HuH-7.5 (cell line): ENCODE results near the gene STXBP4.

ENCODE experiments used
- DNase-seq: peaks from one replicate; pipeline ENCODE4 v3.0.0; 2011; ENCODE audit warnings: low spot score

STXBP4 gene

DNA sequence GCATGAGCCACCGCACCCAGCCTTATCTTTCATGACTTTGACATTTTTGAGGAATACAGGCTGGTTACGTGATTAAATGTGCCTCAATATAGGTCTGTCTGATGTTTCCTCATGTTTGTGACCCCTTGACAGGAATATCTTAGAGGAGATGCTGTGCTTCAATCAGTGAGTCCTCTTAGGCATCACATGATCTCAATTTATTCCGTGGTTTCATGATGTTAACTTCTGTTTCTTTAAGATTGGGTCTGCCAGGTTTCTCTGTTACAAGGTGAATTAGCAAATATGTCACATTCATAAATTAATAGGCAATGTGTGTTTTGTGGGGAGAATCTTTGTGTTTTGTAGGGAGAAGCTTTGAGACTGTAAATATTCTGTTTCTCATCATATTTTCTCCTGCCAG is 3.3 kb downstream of the STXBP4 start:
- DNase-seq = no peak

DNA sequence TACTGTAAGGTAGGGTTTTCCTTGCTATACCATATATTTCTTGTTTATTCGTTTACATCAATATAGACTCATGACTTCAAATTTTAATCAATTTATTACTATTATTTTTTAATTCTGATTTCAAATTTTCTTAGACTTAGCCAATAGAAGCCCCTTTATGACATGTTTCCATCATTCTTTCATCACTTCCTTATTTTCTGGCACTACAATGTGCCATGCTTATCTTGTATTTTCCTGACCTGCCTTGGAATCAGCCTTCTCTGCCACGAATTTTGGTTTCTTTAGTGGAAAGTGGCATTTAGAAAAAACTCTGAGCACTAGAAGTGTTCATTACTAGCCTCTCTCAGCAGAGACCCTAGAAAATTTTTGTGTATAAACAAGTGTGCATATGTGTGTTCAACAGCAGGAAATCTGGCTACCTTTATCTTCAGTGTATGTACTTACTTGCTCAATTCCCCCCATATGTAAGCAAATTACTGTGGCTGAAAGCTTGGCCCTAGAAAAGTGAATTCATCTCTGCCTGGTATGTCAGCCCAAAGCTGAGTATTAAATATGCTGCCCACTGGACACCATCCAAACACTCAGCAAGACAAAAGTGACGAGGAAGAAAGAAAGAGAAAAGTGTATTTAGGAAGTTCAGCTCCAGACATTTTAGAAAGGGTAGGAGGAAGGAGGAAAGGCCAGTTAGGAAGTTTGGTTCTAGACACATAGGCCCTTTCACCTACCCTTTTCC is 4.0 kb downstream of the STXBP4 start:
- no peak for DNase-seq

DNA sequence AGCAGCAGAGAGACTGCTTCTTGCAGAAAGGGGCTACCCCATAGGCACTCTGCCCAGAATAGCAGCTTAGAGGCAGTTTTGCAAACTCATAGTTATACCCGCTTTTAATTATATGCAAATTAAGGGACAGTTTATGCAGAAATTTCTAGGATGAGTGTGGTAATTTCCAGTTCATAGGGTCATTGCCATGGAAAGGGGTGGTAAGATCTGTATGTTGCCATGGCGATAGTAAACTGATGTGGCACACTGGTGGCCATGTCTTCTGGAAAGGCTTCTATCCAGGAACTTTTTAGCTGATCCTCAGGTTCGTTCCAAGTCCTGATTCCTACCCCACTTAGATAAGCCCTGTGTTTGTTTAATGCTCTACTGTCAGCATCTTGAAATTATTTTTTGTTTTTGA is 6.2 kb downstream of the STXBP4 start:
- DNase-seq = no peak

GRCh38 chr17:54976316-54976715 is 7.8 kb downstream of the STXBP4 start:
- no peak for DNase-seq

GRCh38 chr17:54977744-54978143 is 9.2 kb downstream of the STXBP4 start:
- DNase-seq = no peak

DNA sequence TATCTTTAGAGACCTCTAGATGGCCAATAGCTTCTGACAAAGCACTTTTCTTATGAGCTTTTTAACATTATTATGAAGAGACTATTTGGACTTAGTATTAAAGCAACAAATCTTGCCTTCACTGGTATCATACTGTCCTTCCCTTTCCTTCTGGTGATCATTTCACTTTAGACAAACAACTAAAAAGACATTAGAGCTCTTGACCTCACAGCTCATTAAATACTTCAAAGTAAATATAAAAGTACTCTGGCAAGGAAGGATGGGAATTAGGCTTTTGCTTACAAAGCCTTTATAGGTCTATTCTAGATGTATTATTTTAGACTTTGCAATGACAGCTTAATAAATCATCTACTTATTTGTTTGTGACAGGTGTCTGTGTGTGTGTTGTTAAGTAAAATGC is 11.1 kb downstream of the STXBP4 start:
- DNase-seq = no peak

- DNase-seq = no peak
These were observed 11.8 kb downstream of the STXBP4 start for GRCh38 chr17:54980375-54980774.

- no peak for DNase-seq
These were observed 13.8 kb downstream of the STXBP4 start for GRCh38 chr17:54982399-54982798.

GRCh38 chr17:54983260-54983659 is 14.7 kb downstream of the STXBP4 start:
- no peak for DNase-seq

DNA sequence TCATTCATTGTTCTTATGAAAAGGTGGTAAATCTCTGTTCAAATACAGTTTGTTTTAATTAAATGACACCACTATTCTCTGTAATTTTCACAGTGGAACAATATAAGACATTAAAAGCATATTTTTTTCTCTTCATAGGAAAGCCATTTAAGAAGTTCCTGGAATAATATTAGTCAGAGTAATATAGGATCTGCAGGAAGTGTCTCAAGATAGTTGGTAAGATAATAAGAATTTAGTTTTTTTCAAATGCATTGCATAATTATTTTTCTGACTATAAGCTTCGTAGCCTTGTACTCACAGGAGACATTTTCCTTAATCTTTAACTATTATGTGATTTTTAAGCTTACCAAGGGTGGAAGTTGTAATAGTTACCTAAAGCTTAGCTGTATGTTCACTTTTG is 16.9 kb downstream of the STXBP4 start:
- no peak for DNase-seq

DNA sequence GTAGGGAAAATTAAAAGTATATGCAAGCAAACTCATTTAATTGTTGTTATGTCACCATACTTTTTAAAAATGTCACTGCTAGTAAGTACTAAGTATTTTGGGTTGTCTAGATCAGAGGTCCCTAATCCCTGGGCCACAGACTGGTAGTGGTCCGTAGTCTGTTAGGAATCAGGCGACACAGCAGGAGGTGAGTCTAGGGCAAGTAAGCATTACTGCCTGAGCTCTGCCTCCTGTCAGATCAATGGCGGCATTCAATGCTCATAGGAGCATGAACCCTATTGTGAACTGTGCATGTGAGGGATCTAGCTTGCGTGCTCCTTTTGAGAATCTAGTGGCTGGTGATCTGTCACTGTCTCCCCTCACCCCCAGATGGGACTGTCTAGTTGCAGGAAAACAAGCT is 21.6 kb downstream of the STXBP4 start:
- DNase-seq = no peak

DNA sequence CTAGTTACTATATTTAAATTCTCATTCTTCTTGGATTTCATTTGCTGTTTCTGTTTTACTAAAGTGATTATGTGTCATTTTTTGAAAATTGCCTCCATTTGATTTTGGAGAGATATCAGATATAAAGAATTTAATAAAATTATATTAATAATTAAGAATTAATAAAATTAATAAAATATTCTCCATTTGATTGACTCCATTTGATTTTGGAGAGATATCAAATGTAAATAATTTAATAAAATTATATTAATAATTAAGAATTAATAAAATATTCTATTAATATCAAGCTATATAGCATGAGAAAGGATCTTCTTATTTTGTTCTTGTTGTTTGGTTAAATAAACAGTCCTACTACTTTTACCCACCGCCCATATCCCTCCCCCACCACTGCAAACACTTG is 23.0 kb downstream of the STXBP4 start:
- DNase-seq = no peak

DNA sequence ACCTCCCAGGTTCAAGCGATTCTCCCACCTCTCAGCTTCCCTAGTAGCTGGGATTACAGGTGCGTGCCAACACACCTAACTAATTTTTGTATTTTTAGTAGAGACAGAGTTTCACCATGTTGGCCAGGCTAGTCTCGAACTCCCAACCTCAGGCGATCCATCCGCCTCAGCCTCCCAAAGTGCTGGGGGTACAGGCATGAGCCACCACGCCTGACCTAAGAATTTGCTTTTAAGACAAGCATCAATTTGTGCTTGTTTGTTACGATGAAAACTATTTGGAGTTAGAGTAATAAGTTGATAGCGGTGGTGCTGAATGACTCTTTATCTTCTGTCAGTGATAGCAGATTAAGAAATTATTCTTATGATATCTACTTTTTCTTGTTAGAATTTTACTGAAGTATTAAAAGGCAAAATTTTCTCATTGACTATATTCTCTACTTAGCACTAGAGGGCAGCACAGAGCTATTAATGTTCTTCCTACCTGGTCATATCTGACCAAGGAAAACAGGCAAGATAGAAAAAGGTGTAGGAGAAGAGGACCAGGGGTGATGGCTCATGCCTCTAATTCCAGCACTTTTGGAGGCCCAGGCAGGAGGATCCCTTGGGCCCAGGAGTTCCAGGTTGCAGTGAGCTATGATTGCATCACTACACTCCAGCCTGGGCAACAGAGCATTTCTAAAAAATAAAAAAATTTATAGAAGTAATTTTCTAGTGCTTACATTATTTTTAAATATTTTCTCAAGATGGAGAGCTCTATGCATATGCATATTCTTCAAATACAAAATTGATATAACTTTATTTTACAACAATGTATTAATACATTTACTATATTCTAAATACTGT is 24.5 kb downstream of the STXBP4 start:
- peak; percentile 19 for DNase-seq

DNA sequence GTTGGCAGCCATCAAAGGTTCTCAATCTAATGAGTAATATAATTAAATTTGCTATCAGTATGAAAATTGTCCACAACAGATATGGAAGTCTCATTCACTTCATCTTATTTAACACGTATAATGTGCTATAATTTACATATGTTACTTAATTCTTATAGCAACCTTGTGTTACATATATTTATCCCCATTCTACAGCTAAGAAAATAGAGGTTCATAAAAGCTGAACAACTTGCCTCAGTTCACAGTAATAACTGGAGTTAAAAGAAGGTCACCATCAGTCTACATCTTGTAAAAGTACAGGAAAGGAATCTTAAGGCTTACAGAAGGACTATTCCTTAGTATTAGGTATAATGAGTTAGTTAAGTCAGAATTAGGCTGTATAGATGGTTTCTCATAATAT is 27.9 kb downstream of the STXBP4 start:
- DNase-seq = no peak

- no peak for DNase-seq
These were observed 33.9 kb downstream of the STXBP4 start for GRCh38 chr17:55002458-55002857.

DNA sequence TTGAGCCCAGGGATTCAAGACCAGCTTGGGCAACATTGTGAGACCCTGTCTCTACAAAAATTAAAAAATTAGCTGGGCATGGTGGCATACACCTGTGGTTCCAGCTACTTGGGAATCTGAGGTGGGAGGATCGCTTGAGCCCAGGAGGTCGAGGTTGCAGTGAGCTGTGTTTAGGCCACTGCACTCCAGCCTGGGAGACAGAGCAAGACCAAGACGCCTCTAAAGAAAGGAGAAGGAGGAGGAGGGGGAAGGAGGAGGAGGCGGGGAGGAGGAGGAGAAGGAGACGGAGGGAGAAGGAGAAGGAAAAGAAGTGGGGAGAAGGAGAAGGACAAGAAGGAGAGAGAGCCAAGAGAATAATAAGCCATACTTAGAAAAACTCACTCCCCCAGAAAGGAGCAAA is 35.9 kb downstream of the STXBP4 start:
- no peak for DNase-seq

DNA sequence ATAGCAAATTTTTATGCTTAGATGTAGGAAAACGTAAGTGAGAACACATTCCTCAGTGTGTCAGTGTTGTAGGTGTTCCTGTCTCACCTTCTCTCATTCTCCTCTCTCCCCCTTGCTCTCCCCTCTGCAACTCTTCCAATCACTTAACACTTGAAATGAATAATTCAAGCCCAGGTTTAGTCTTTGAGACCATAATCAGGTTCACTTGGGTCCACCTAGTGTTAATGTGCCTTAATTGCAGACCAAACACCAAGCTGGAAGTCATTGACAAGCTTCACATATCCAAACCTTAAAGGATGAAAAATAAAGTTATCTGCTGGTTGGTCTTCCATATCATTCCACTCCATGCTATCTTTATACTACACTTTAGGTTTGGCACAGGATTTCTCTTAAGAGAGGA is 37.0 kb downstream of the STXBP4 start:
- DNase-seq = no peak

GRCh38 chr17:55023626-55024025 is 55.1 kb downstream of the STXBP4 start:
- DNase-seq = no peak

- no peak for DNase-seq
These were observed 69.3 kb downstream of the STXBP4 start for GRCh38 chr17:55037828-55038227.

DNA sequence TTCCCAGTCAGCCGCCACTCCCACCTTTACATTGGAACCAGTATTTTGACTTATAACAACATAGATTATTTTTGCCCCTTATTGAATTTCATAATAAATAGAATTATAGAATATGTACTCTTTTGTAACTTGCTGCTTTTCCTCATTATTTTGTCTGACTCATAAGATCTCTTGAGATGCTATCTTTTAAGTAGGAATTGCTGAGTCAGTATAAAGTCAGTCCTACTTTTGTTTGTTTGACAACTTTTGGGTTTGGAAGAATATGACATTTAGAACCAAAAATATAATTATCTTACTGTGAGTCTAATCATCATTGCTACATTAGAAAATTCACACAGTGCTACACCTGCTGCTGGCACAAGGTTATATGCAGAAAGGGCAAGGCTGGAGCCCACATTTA is 69.7 kb downstream of the STXBP4 start:
- no peak for DNase-seq

- DNase-seq = no peak
These were observed 72.0 kb downstream of the STXBP4 start for GRCh38 chr17:55040611-55041010.

DNA sequence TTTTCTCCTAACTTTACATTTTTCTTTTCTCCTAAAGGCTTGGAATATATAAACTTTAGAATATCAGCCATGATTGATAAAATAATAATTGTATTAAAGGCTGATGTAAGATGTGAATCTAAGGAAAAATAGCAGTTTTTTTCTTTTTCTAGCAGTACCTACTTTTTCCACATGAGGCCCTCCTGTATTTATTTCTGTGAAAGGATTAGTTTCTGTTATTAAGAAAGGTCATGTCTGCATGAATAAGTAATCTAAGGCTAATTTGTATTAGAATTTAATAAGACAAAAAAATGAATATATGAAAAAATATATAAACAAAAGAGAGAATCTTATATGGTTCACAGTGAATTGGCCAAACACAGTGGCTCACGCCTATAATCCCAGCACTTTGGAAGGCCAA is 85.3 kb downstream of the STXBP4 start:
- DNase-seq = no peak

GRCh38 chr17:55054429-55054828 is 85.9 kb downstream of the STXBP4 start:
- DNase-seq = no peak

- no peak for DNase-seq
These were observed 88.0 kb downstream of the STXBP4 start for GRCh38 chr17:55056526-55056925.
